Camera-type eye (tissue), 1 donor: ENCODE results near the gene WNT4. TPM values are rescaled to one million over a fixed set of nuclear protein-coding genes. Genes with fewer than 3 reads are reported as not detected.

Experiments
- total RNA-seq: library from RNA; depleted of rRNA; stranded (reverse); fragments of >200 nt; gene quantifications from one replicate; pipeline ENCODE4 v1.2.3, GENCODE V29; 2014

WNT4 gene
- 3.1 TPM for total RNA-seq

DNA sequence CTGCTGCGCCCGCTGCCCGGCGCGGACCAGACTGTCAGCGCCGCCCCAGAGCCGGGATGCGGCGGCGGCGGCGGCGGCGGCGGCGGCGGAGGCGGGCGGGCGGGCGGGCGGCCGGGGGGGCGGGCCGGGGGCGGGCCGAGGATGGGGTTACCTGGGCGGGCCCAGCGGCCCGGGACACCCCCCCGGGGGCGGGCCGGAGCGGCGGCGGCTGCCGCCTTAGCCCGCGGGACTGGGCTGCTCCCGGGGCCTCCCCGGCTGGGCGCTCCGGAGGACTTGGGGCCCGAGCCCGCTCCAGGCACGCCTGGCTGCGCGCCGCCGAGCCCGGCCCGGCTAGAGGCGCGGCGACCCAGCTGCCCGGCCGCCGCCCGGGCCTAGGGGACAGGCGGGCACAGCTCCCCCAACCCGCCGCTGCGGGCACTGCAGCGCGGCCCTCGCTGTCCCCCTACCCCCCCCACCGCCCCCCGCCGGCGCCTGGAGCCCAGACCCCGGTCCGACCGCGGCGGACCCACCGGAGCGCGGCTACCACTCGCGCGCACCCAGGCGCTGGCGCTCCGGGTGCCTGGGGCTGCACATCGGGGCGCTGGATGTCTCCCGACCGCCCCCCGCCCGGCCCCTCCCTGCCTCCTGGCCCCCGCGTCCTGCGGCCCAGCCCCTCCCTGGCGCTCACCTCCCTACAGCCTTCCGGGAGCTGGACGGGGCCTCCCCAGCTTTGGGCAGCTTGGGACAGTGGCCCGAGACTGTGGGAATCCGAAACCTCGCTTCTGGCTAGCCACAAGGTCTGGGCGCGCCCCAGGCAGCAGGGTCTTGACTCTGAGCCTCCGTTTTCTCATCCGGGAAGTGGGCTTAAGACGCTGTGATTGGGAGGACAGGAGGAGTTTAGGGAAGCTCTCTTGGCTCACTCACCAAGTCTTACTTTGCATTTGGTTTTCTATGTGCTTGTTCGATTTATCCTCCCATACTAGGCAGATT lies at the start of gene WNT4:
Gene WNT4, minus strand, starts transcription at position 33 of the 969 bp plus-strand sequence. CDS start 175 bp downstream, outside the sequence.

Other genes starting within 250 kb of the WNT4 start
- 203 TPM for gene HSPG2, start 205.8 kb downstream of the WNT4 start, total RNA-seq
- not detected for gene CELA3B, start 166.1 kb downstream of the WNT4 start, total RNA-seq
- gene CELA3A, start 141.4 kb downstream of the WNT4 start, total RNA-seq: not detected
- gene CDC42, start 90.4 kb downstream of the WNT4 start, total RNA-seq: 230 TPM